ENCODE results near the gene ALG13.
"Not testable (repeated sequence)": the region's sequence is repeated elsewhere in the genome, so short reads cannot be mapped to it uniquely, and the experiment has no call there.

Gene ALG13

DNA sequence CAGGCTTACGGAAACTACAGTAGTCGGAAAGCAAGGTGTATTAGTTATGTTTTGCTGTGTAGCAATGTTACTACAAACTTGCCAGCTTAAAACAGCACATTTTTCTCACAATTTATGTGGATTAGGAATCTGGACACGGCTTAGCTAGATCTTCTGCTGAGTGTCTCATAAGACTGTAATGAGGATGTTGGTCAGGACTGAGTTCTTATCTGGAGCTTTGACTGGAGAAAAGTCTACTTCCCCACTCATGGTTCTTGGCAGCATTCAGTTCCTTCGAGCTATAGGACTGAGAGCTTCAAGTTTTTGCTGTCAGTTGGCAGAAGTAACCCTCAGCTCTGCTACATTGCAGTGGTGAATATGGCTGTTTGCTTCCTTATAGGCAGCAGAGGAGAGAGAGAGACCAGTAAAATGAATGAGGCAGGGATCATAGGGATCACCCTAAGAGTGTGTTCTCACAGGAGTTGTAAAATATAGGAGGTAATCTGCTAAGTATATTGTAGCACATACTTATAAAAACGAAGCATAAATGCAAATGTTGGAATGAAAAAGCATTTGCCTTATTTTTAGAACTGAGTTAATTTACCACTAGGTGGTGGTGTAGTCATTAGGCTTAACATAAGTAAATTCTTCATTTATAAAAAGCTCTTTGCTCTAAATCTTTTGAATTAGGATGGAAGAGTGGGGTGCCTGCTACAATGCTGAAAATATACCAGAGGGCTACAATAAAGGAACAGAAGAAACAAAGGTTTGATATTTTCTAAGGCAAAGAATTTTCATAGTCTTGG, 38.6 kb downstream of the ALG13 start:
- H3K27ac Mint-ChIP-seq = peak overlapping the region in 1 of 2 donors; percentile 83
- H3K4me3 Mint-ChIP-seq = no peak overlapping the region
- no peaks in the 10 kb centered on the region for H3K9me3 Mint-ChIP-seq
- H3K27me3 Mint-ChIP-seq = no peaks in the 10 kb centered on the region
- ATAC-seq (no peak), DNase-seq (no peak)
- H3K4me1 Mint-ChIP-seq = no peaks in the 10 kb centered on the region

DNA sequence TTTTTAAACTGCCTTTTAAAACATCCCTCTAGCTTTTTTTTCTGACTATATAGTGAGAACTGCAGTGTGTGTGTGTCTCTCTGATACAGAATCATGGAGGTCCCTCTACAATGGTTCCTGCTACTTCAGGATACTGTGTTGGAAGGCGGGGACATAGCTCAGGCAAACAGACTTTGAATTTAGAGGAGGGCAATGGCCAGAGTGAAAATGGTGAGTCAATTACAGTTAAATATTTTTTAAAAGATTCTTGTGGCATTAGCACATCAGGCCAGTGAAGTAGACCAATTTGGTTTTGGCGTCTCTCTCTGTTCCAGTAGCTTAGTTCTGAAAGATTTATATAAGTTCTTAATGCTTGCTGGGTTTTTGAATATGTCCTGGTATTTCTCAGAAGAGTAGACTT, 47.1 kb downstream of the ALG13 start:
- Mint-ChIP-seq H3K27ac (no peak overlapping the region), H3K9me3 (no peaks in the 10 kb centered on the region), H3K27me3 (no peaks in the 10 kb centered on the region), H3K4me3 (no peak overlapping the region), H3K4me1 (no peaks in the 10 kb centered on the region)
- ATAC-seq (no peak), DNase-seq (no peak)

DNA sequence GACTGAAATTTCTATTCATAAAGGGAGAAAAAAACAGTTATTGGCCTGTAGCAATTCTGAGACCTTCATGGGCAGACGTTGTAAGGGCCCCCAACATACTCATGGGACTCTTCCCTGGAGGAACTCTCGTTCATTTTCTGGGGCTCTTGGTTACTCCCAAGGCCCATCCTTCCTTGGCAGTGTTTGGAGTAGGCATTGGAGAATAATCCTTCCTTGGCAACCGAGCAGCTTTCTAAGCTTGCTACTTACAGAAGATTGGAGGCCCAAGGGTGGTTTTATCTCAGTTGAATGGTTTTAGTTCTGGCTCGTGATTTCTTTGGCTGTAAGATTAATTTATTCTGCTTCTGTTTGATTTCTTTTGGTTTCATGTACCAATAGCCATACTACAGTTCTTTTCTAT, 50.4 kb downstream of the ALG13 start:
- Mint-ChIP-seq H3K27ac (no peak overlapping the region), H3K9me3 (no peaks in the 10 kb centered on the region), H3K4me3 (no peak overlapping the region), H3K4me1 (no peaks in the 10 kb centered on the region), H3K27me3 (no peaks in the 10 kb centered on the region)
- DNase-seq (no peak), ATAC-seq (no peak)

DNA sequence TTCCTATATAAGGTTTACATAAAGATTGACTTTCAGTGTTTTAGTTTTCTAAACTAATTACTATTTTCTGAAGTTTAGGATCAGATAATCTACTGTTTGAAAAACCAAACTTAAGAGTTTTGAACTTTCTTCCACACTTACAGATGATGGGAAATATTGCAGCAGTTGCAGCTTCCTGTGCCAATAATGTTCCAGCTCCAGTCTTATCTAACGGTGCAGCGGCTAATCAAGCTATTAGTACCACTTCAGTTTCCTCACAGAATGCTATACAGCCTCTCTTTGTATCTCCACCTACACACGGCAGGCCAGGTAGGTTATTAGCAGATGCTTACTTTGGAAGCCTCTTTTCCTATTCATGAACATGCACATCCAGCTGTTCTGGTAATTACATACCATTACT, 55.6 kb downstream of the ALG13 start:
- Mint-ChIP-seq H3K27me3 (no peaks in the 10 kb centered on the region), H3K4me3 (no peak overlapping the region), H3K27ac (no peak overlapping the region), H3K9me3 (no peaks in the 10 kb centered on the region), H3K4me1 (no peaks in the 10 kb centered on the region)
- ATAC-seq = no peak
- DNase-seq = no peak

DNA sequence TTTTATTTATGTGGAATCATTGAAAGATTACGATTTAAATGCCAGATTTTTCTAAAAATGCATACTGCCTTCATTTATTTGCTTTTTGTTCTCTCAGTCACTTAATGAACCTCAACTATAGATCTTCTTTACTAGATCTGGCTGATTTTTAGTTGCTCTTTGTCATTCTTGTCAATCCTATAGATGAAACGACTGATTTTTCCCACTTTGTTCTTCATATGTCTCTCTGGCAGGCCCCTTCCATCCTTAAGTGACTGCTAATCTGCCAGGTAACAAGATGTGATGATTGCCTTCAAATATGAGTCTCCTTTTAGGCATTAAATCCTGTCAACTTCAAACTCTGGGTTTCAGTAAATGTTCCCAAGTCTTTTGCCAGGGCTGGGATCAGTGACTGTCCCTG, 61.0 kb downstream of the ALG13 start:
- Mint-ChIP-seq H3K27me3 (no peaks in the 10 kb centered on the region), H3K4me3 (no peak overlapping the region), H3K9me3 (no peaks in the 10 kb centered on the region), H3K27ac (no peak overlapping the region), H3K4me1 (no peaks in the 10 kb centered on the region)
- ATAC-seq = no peak
- no peak for DNase-seq

DNA sequence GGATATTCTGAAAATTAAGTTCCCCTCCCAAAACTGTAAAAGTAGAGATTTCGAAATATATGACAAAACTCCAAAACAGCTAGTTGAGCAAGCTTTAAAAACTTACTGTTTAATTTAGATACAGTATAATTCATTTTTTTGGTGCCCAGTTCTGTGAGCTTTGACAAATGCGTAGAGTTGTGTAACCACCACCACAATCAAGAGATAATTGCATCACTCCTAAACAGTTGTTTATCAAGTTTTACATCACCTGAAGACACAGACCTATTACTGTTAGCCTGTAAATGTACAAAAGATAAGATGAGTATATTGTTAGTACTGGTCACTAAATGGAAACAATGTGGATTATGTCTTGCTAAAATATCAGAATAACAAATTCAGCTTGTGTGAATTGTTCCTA, 62.3 kb downstream of the ALG13 start:
- Mint-ChIP-seq H3K9me3 (no peaks in the 10 kb centered on the region), H3K27me3 (no peaks in the 10 kb centered on the region)
- DNase-seq = no peak

DNA sequence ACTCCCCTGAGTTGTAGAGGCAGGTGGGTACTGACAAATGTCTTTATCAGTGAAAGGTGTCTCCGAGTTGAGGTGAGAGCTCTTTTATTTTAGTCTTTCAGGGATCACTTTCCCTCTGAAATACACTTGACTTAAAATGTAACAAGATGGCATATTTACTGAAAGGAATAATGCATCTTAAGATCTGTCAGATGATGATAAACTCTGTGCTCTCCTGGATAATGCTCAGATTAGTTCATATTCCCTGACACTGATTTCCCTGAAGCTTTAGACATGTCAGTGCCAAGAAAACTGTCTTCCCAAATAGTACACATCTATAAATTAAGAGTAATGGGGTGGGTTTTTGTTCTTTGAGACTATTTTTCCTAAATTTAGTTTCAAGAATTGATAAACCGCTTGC, 75.5 kb downstream of the ALG13 start:
- Mint-ChIP-seq H3K27ac (no peak overlapping the region), H3K9me3 (peaks cover 0 to 4% of the 10 kb centered on the region in 2 donors), H3K4me3 (no peak overlapping the region), H3K27me3 (no peaks in the 10 kb centered on the region), H3K4me1 (peaks cover 10% of the 10 kb centered on the region)
- ATAC-seq = no peak
- DNase-seq = no peak

More for the DNA sequence above, 62.3 kb downstream of the ALG13 start:
- no peak for ATAC-seq
- Mint-ChIP-seq H3K4me1 (no peaks in the 10 kb centered on the region), H3K4me3 (no peak overlapping the region), H3K27ac (no peak overlapping the region)

DNA sequence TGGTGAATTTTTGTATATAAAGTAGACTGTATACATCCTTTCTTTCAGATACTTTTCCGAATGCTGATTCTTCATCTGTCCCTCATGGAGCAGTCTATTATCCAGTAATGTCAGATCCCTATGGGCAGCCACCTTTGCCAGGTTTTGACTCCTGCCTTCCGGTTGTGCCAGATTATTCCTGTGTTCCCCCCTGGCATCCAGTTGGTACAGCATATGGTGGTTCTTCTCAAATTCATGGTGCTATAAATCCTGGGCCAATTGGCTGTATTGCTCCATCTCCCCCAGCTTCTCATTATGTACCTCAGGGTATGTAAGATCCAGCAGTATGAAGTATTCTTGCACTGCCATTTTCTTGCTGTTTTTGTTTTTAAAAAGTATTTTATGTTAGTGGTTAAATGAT, 78.7 kb downstream of the ALG13 start:
- Mint-ChIP-seq H3K27ac (no peak overlapping the region), H3K27me3 (no peaks in the 10 kb centered on the region)
- DNase-seq = no peak

DNA sequence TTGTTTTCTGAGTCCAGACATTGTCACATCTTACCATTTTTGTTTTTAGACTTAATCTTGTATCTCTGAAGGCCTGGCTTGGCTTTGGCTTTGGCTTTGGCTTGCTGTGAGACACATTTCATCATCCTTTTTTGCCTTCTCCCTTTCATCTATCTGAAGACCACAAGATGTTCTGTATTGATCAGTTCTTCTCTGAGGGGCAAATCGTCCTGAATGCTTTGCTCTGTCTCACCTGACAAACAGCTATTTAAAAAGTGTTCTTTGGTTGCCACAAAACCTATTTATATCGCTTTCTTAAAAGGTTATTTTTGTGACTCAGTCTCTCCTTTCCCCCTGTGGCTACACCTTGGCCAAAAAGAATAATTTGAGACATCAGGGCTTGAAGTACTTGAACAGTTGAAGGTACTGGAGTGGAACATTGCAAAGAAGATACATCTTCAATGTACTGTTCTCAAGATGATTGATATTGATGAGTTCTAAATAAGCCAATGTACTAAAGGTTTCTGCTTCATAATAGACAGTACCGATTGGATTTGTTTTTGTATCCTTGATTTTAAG, 80.7 kb downstream of the ALG13 start:
- ATAC-seq (peak; percentile 58), DNase-seq (no peak)
- Mint-ChIP-seq H3K27ac (peak overlapping the region; percentile 85 to 86), H3K4me1 (peaks cover 12% of the 10 kb centered on the region), H3K27me3 (no peaks in the 10 kb centered on the region), H3K9me3 (no peaks in the 10 kb centered on the region), H3K4me3 (no peak overlapping the region)

More for the DNA sequence above, 78.7 kb downstream of the ALG13 start:
- Mint-ChIP-seq H3K9me3 (no peaks in the 10 kb centered on the region), H3K4me1 (peaks cover 12% of the 10 kb centered on the region), H3K4me3 (no peak overlapping the region)
- no peak for ATAC-seq

DNA sequence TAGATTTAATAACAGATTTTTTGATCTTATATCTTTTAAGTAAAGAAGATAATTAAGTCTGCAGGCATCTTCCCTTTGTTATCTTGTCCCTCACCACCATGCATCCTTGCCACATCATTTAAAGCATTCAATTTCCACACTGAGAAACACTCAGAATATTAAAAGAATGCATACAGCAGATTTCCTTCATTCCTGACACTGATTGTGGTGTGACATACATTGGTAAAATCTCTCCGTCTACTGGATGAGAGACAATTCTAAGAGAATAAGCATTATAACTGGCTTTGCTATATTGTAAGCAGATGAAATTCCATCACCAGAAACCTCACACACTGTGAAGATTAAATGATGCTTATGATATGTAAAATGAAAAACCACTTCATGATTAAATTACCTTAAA, 97.6 kb downstream of the ALG13 start:
- no peak overlapping the region for H3K27ac Mint-ChIP-seq
- ATAC-seq (no peak), DNase-seq (no peak)
- H3K4me3 Mint-ChIP-seq = no peak overlapping the region
- H3K9me3 Mint-ChIP-seq = no peaks in the 10 kb centered on the region
- no peaks in the 10 kb centered on the region for H3K4me1 Mint-ChIP-seq
- no peaks in the 10 kb centered on the region for H3K27me3 Mint-ChIP-seq

DNA sequence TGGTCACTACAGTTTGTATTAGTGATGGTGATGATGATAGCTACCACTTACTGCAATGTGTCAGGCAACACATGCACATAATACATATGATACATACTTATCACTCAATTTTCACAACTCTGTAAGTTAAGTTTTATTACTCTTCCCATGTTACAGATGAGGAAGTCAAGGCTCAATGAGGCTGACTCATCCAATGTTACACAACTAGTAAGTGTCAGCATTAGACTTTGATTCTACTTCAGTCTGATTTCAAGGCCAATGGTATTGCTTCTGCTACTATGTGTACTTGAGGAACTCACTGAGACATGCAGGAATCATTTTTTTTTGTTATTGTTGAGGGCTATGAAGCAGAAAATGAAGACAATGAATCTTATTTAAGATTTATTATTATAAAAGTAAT, 98.6 kb downstream of the ALG13 start:
- Mint-ChIP-seq H3K4me1 (no peaks in the 10 kb centered on the region), H3K27ac (no peak overlapping the region), H3K4me3 (no peak overlapping the region), H3K27me3 (no peaks in the 10 kb centered on the region), H3K9me3 (no peaks in the 10 kb centered on the region)
- ATAC-seq = no peak
- no peak for DNase-seq

DNA sequence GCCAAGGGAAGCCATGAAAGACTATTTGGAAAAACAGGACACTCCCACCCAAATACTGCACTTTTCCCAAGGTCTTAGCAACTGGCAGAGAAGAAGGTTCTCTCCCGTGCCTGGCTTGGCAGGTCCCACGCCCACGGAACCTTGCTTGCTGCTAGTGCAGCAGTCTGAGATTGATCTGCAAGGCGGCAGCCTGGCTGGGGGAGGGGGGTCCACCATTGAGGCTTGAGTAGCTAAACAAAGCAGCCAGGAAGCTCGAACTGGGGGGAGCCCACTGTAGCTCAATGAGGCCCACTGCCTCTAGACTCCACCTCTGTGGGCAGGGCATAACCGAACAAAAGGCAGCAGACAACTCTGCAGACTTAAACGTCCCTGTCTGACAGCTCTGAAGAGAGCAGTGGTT, 103.7 kb downstream of the ALG13 start:
- no peak for DNase-seq
- Mint-ChIP-seq H3K9me3 (peaks cover 17 to 19% of the 10 kb centered on the region in 2 donors), H3K27me3 (no peaks in the 10 kb centered on the region), H3K4me1 (no peaks in the 10 kb centered on the region), H3K4me3 (no peak overlapping the region), H3K27ac (no peak overlapping the region)
- ATAC-seq = no peak

DNA sequence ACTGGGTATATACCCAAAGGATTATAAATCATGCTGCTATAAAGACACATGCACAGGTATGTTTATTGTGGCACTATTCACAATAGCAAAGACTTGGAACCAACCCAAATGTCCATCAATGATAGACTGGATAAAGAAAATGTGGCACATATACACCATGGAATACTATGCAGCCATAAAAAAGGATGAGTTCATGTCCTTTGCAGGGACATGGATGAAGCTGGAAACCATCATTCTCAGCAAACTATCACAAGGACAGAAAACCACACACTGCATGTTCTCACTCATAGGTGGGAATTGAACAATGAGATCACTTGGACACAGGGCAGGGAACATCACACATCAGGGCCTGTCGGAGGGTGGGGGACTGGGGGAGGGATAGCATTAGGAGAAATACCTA, 109.1 kb downstream of the ALG13 start:
- not testable (repeated sequence) for H3K27ac Mint-ChIP-seq, ATAC-seq, H3K27me3 Mint-ChIP-seq, H3K4me1 Mint-ChIP-seq, DNase-seq, H3K4me3 Mint-ChIP-seq
- peaks cover 17 to 19% of the 10 kb centered on the region in 2 donors for H3K9me3 Mint-ChIP-seq

Measured in stimulated activated naive CD8-positive, alpha-beta T cell treated with anti-CD3 and anti-CD28 coated beads, Interleukin-15, amount 100 ng/mL, for 72 hours (primary cell).